HG02763 (cell line): ENCODE data around the gene KEL.

Experiments used
- ATAC-seq: cut with Tn5 transposase; IDR thresholded peaks from one replicate; pipeline ENCODE4 v1.9.1; 2021; ENCODE audit warnings: mild to moderate bottlenecking, moderate library complexity; ENCODE audit not compliant: unreplicated experiment

Gene KEL

GRCh38 chr7:142899661-142900060 is 62.5 kb downstream of the KEL start:
- ATAC-seq: no peak

DNA sequence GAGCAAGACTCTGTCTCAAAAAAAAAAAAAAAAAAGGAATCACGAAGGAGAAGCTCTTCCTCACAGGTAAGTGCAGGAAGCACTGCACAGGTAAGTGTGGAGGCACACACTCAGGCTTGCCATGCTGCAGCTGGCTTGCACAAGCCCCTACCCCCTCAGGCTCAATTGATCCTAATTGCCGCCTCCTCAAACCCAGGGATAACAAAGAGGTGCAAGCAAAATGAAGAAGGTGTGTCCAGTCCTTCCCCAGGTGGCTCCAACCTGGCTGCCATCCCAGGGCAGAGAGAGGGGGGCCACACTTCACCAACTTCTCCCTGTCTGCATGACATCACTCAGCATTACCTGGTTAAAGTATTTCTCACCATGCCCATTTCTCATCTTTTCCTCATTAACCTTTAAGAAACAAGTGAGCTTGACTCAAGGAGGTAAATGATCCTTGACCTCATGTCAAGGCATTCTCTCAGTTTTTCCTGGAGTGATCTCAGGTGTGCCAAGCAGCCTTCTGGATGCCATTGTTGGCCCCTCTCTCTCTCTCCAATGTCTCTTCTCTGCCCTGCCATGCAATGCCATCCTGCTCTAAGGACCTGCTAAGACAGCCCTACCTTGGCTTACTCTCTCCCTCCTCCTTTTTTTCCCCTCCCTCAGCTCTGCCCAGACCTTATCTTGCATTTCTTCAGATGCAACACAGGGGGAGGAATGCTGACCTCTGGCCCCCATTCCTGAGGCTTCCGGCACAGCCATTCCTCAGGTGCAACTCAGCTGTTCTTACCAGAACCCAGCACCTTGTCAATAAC is 63.6 kb downstream of the KEL start:
- ATAC-seq: no peak

DNA sequence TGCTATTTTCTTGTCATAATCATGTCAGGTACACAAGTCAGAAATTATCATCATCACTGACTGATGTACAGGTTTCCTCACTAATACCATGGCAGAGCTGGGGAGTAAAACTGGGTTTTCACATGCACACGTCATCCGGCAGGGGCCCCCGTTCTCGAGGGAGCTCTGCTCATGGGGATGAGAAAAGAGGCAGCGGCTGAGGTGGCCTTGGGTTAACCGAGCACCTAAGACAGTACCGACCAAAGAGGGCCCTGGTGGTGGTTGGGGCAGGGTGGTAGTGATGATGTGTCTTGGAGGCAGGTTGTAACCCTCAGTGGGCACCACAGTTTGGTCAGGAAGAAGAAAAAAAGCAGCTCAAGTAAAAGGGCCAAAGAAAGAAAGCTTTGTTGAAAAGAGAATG is 64.5 kb downstream of the KEL start:
- no peak for ATAC-seq

GRCh38 chr7:142896741-142897379 is 65.3 kb downstream of the KEL start:
- no peak for ATAC-seq

GRCh38 chr7:142896151-142896550 is 66.0 kb downstream of the KEL start:
- no peak for ATAC-seq

DNA sequence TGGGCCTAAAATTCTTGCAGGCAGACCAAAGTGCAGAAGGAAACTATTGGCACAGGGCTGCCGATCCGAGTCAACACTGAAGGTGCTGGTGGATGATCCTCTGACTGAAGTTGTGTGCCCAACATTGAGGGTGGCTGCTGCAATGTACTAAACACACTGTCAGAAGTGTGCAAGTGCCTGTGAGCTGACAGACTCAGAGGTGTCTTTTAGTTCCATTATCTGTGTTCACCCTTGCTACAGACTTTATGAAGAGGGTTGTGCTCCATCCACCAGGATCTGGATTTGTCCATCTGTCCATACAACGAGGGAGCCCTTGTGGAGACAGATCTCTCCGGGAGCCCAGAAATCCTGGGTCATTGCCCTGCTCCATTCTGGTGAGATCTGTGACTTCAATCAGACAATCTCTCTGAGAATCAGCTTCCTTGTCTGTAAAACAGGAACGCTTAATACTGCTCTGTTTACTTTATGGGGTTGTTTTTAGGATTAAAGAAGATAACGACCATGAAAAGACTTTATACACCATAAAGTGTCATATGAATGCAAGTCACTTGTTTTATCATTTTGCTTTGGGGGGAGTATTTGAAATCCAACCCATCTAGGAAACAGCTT is 67.1 kb downstream of the KEL start:
- no peak for ATAC-seq

GRCh38 chr7:142894112-142894984 is 67.8 kb downstream of the KEL start:
- no peak for ATAC-seq

DNA sequence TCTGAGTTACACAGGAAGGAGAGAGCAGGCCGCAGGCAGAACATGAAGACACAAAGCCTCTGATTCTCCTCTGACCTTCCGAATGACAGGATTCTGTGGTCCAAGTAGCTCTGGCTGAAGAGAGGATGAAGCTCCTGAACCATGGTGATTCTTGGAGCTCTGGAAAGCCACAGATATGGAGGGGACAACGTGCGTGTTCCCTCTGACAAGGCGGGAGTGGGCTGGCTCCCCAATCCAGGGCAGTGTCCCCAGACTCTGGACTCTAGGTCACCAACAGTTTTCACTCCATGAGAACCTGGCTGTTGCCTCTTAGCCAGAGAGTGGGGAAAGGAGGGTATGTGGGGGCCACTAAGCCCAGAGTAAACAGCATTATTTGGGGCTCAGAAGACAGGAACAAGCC is 69.2 kb downstream of the KEL start:
- no peak for ATAC-seq

DNA sequence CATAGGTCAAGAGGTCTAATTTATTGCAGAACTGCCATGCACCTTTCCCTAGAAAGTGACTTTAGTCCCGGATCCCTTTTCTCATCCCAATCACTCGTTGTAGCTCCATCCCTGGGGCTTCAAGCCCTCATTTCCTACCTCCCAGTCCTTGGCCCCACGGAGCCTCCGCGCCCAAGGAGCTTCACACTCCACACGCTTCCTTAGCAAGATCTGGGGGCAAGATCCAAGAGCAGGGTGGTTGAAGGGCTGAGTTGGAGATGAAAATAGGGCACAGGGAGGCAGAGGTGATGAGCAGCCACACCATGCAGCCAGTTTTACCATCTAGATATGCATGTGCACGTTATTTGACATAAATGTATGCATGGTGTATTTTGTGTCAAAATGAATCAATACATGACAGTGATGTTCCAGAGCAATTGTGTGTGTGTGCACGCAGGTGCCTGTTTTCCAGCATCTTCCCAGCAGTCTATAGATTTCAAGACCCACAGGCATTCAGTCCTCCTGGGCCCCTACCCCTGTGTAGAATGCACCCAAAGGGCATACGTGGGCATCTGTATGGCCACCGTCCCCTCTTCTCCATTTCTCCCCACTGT is 70.6 kb downstream of the KEL start:
- no peak for ATAC-seq
